K562 (cell line): ENCODE results near the gene R3HDM2. TPM values are rescaled to one million over a fixed set of nuclear protein-coding genes. Genes with fewer than 3 reads are reported as not detected.

Experiments used
- CTCF ChIP-seq, 3 experiments: IDR thresholded peaks in 2 of 3; conservative IDR thresholded peaks in 1 of 3; 2 replicates each; pipeline ENCODE4 v1.5.1; 2011 to 2012; ENCODE audit warnings: low read length in 3 of 3, mild to moderate bottlenecking in 3 of 3, control low read depth in 2 of 3, improper control_type of control experiment in 1 of 3, inconsistent platforms in 1 of 3, low read depth in 1 of 3, mixed read lengths in 1 of 3, moderate library complexity in 1 of 3; ENCODE audit not compliant: insufficient read depth in 2 of 3
- CXXC5 ChIP-seq: fragments of 250-450 bp; sonication (Bioruptor Pico); IDR thresholded peaks from 2 replicates; pipeline ENCODE4 v1.8.0; 2022; ENCODE audit warnings: inconsistent platforms, mild to moderate bottlenecking, moderate library complexity
- E2F4 ChIP-seq: sonication (generic); formaldehyde crosslinking; IDR thresholded peaks from 2 replicates; pipeline ENCODE4 v1.8.0; 2022; ENCODE audit warnings: mild to moderate bottlenecking, low read depth, missing genetic modification reagents
- E2F5 ChIP-seq: sonication (generic); formaldehyde crosslinking; IDR thresholded peaks from 2 replicates; pipeline ENCODE4 v1.8.0; 2022; ENCODE audit warnings: mild to moderate bottlenecking, missing genetic modification reagents
- FOXP4 ChIP-seq: sonication (generic); formaldehyde crosslinking; IDR thresholded peaks from 2 replicates; pipeline ENCODE4 v1.8.0; 2022; ENCODE audit warnings: mild to moderate bottlenecking, missing genetic modification reagents, borderline replicate concordance
- HINFP ChIP-seq: fragments of 450-650 bp; conservative IDR thresholded peaks from 2 replicates; pipeline ENCODE4 v1.6.1; 2016; ENCODE audit warnings: missing genetic modification characterization, low read depth, mild to moderate bottlenecking, control low read depth, missing compliant biosample characterization
- LCOR ChIP-seq: sonication (generic); formaldehyde crosslinking; IDR thresholded peaks from 2 replicates; pipeline ENCODE4 v1.8.0; 2022; ENCODE audit warnings: mild to moderate bottlenecking, missing genetic modification reagents
- NEUROD1 ChIP-seq: fragments of 150-350 bp; IDR thresholded peaks from 2 replicates; pipeline ENCODE4 v1.6.1; 2014; ENCODE audit warnings: borderline replicate concordance, low read length, low read depth; ENCODE audit not compliant: partially characterized antibody
- NFYB ChIP-seq: IDR thresholded peaks from 2 replicates; pipeline ENCODE4 v1.6.1; 2011; ENCODE audit warnings: mild to moderate bottlenecking, moderate library complexity; ENCODE audit not compliant: insufficient read length; ENCODE audit errors: extremely low read depth
- POLR2A ChIP-seq: fragments of 450-650 bp; conservative IDR thresholded peaks from 2 replicates; pipeline ENCODE4 v1.6.1; 2016
- PTTG1 ChIP-seq: fragments of 450-650 bp; IDR thresholded peaks from 2 replicates; pipeline ENCODE4 v1.6.1; 2016; ENCODE audit warnings: low read depth, mild to moderate bottlenecking, missing genetic modification characterization, missing compliant biosample characterization
- RBM17 ChIP-seq: fragments of 200-400 bp; formaldehyde crosslinking; IDR thresholded peaks from 2 replicates; pipeline ENCODE4 v1.6.1; 2017; ENCODE audit warnings: low read depth, mild to moderate bottlenecking, low read length, borderline replicate concordance
- SMARCA4 ChIP-seq: fragments of 450-650 bp; IDR thresholded peaks from 2 replicates; pipeline ENCODE4 v1.6.1; 2016
- SREBF2 ChIP-seq: sonication (generic); formaldehyde crosslinking; IDR thresholded peaks from 2 replicates; pipeline ENCODE4 v1.4.0; 2020; ENCODE audit warnings: mild to moderate bottlenecking, missing genetic modification reagents
- TAL1 ChIP-seq: fragments of 450-650 bp; IDR thresholded peaks from 2 replicates; pipeline ENCODE4 v1.6.1; 2016; ENCODE audit warnings: mild to moderate bottlenecking
- ZNF639 ChIP-seq, 2 experiments: fragments of 200-800 bp in 1 of 2; sonication (Bioruptor generic) in 1 of 2; sonication (generic) in 1 of 2; formaldehyde crosslinking in 1 of 2; IDR thresholded peaks in 1 of 2; conservative IDR thresholded peaks in 1 of 2; 2 replicates each; pipeline versions ENCODE4 v1.5.0 to v1.6.1; 2016 to 2020; ENCODE audit warnings: missing compliant biosample characterization in 1 of 2, missing genetic modification characterization in 1 of 2, missing genetic modification reagents in 1 of 2
- ZNF76 ChIP-seq: fragments of 250-450 bp; sonication (Bioruptor Pico); IDR thresholded peaks from 2 replicates; pipeline ENCODE4 v1.4.0; 2020; ENCODE audit warnings: mild to moderate bottlenecking, moderate library complexity, borderline replicate concordance
- ZNF77 ChIP-seq: fragments of 250-450 bp; sonication (Bioruptor Pico); IDR thresholded peaks from 2 replicates; pipeline ENCODE4 v1.5.0; 2020
- polyA plus RNA-seq, 8 experiments: library from polyadenylated mRNA; depleted of rRNA in 4 of 8; stranded (reverse) in 5 of 8; unstranded in 3 of 8; fragments of >200 nt; fragmentation: Nextera tagmentation in 2 of 8; fragmentation: Illumina TruSeq in 1 of 8; extraction: Ambion mirVana in 2 of 8; extraction: Trizol in 1 of 8; gene quantifications; 2 replicates each; pipeline versions ENCODE4 v1.2.1 to v1.2.3, GENCODE V29; 2011 to 2014; ENCODE audit warnings: inconsistent platforms in 1 of 8, missing spikeins in 1 of 8
- total RNA-seq, 7 experiments: library from RNA; depleted of rRNA in 6 of 7; stranded (reverse); fragments of >200 nt in 6 of 7; fragmentation: Illumina TruSeq in 2 of 7; extraction: Trizol in 2 of 7; gene quantifications; 2 replicates each; pipeline versions ENCODE4 v1.2.1 to v1.2.3, GENCODE V29; 2011 to 2021; ENCODE audit warnings: low replicate concordance in 1 of 7

R3HDM2 gene
- total and polyA plus RNA-seq, 9 of the 15 experiments (the other 6 are each of a cell fraction or from before 2014, with no cell fraction given) = 3.3 to 18.8 (median 9.0) TPM

GRCh38 chr12:57430931-57431566 lies at the start of gene R3HDM2 (continued):
- TF ChIP-seq ZNF639 (CRISPR knock-in tag; conservative IDR thresholded peaks at IDR 0.05 in 1 of 2, IDR thresholded peaks at IDR 0.05 in 1 of 2) (no peak; a peak in 1 of 4 replicates), CXXC5 (peak; percentile 98), RBM17 (no peak), NFYB (no peak), PTTG1 (tag) (no peak), CTCF (IDR thresholded peaks at IDR 0.05 in 2 of 3, conservative IDR thresholded peaks at IDR 0.05 in 1 of 3; ENCODE audit: insufficient read depth in 2 of 3, low read depth in 1 of 3, low read length in 3 of 3) (no peak), SREBF2 (CRISPR knock-in tag) (no peak), POLR2A (peak; percentile 90), HINFP (tag) (no peak), SMARCA4 (no peak), LCOR (CRISPR knock-in tag) (peak; percentile 46; the same call in 1 of the 2 replicates), E2F5 (peak; percentile 97), ZNF76 (CRISPR knock-in tag) (no peak), TAL1 (no peak), NEUROD1 (peak; percentile 24), ZNF77 (CRISPR knock-in tag) (no peak), E2F4 (peak; percentile 91), FOXP4 (peak; percentile 99)
